CMK (cell line): ENCODE results near the gene PIGR.

Experiments used
- DNase-seq: peaks from one replicate; pipeline ENCODE4 v3.0.0-alpha.2; 2010; ENCODE audit warnings: low read depth

Gene PIGR

GRCh38 chr1:206890125-206891060 is 55.9 kb downstream of the PIGR start:
- DNase-seq: no peak

DNA sequence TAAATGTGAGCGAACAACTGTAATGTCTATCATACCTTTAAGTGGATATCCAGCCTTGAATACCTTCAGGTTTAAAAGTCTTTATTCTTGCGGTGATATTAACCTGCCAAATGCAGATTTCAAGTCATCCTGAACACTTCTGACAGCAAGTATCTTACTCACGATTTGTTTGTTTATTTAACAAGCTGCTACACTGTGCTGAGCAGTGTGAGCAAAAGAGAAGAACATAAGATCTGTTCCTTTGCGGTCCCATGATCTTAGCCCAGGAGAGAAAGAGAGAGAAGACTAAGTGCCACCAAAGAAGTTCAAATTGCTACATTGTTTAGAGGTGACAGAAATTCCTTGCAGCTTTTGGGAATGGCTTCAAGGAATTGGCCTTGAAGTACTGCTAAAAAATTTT is 58.6 kb downstream of the PIGR start:
- no peak for DNase-seq

DNA sequence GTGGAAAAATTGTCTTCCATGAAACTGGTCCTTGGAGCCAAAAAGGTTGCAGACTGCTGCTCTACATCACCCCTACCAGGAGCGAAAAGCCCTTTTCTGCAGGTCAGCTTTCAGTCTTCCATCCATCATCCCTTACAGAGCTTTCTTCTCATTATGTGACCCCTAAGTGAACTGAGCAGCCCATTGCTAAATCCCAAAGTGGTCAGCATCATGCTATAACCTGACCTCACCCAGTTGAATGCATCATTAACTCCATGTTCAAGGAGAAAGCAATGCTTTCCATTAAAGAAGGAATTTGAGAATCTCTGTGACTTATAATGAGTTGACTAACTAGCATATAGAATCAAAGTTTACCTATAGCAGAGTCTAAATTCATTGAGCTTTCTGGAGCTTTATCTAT is 59.4 kb downstream of the PIGR start:
- DNase-seq: no peak

GRCh38 chr1:206885341-206886060 is 60.8 kb downstream of the PIGR start:
- DNase-seq: no peak

DNA sequence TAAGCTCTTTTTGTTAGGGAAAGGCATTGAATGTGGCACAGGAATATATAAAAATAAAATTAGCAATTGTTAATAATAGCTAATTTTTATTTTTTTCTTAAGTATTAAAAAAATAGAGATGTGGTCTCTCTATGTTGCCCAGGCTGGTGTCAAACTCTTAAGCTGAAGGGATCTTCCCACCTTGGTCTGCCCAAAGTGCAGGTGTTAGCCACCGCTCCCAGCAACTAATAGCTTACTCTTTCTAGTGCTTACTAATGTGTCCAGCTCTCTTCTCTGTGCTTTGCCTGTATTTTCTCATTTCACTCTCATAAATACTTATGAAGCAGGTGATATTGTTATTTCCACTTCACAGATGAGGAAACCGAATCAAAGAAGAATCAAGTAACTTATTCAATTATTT is 62.4 kb downstream of the PIGR start:
- DNase-seq: no peak

DNA sequence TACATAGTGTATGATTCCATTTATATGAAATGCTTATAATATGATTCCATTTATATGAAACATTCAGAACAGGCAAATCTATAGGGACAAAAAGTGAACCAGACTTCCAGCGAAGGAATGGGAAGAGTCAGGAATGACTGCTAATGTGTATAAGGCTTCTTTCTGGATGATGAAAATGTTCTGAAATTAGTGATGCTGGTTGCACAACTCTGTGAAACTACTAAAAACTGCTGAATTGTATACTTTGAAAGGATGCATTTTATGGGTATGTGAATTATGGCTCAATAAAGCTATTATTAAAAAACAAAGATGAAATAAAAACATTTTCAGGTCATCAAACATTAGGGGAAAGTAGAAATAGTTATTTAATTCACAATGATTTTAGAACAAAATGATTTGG is 63.1 kb downstream of the PIGR start:
- no peak for DNase-seq

- DNase-seq: no peak
Measured at GRCh38 chr1:206882555-206882954, 63.7 kb downstream of the PIGR start.

DNA sequence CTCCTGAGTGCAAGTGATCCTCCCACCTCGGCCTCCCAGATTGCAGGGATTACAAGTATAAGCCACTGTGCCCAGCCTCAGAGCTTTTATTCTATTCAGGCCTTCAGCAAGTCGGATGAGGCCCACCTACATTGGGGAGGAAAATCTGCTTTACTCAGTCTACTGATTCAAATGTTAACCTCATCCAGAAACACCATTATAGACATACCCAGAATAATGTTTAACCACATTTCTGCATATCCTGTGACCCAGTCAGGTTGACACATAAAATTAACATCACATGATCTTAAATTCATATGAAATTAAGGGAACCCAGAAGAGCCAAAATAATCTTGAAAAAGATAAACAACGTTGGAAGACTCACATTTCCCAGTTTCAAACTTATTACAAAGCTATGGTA is 66.0 kb downstream of the PIGR start:
- DNase-seq: no peak
